Measurements from ENCODE around the gene MCM5. TPM values are rescaled to one million over a fixed set of nuclear protein-coding genes. Genes with fewer than 3 reads are reported as not detected.

Gene MCM5
- total and polyA plus RNA-seq, 2 of the 13 experiments (the other 11 are each of a cell fraction or from before 2014, with no cell fraction given), result 40.2 to 93.5 TPM

- TF ChIP-seq TRAFD1 (CRISPR knock-in tag; IDR thresholded peaks at IDR 0.05; ENCODE audit: borderline replicate concordance), result no peak
Measured at GRCh38 chr22:35393116-35394010, 6.6 kb upstream of the MCM5 start (continued).

- Histone ChIP-seq H3K4me3 (replicated peaks in 1 of 3; ENCODE audit: insufficient read depth in 1 of 3, low read depth in 2 of 3, low read length in 3 of 3) (no peak overlapping the region), H3K4me2 (ENCODE audit: low read depth, low read length) (no peak overlapping the region), H2AFZ (ENCODE audit: low read length) (no peak overlapping the region), H3K9ac (ENCODE audit: insufficient read depth, low read depth, low read length) (no peak overlapping the region), H4K20me1 (ENCODE audit: insufficient read depth, low read length) (no peaks in the 10 kb centered on the region), H3K27ac (ENCODE audit: extremely low read length, insufficient read depth, low read length) (no peak overlapping the region), H3K36me3 (replicated peaks in 1 of 2; ENCODE audit: control insufficient read depth in 1 of 2, insufficient read depth in 2 of 2, low read length in 2 of 2) (peaks cover 10 to 27% of the 10 kb centered on the region in 2 experiments; a peak in 4 of 5 replicates), H3K27me3 (ENCODE audit: control insufficient read depth in 1 of 2, insufficient read depth in 2 of 2, low read length in 2 of 2) (no peaks in the 10 kb centered on the region), H3K79me2 (ENCODE audit: insufficient read depth, low read length) (no peaks in the 10 kb centered on the region), H3K9me3 (ENCODE audit: low read length) (no peaks in the 10 kb centered on the region), H3K4me1 (ENCODE audit: insufficient read depth, low read length) (peaks cover 49% of the 10 kb centered on the region)
- no TSS peak for BruUV-seq (replicated peaks)
- in situ Hi-C loops (cut with HindIII; ENCODE audit: extremely low pct_ligation_motif_present, low pct_unique_long_range_greater_than_20kb), result no loop called here
- ChIA-PET POLR2A (interaction anchor here (0.6 kb wide), 1 partner anchor 27 kb away, joined by 4 read pairs; no protein-coding TSS in a partner anchor), CTCF (ENCODE audit: low intra/inter-chr PET ratio, low total read pairs) (no interaction called here)
- no peak for DNase-seq (ENCODE audit: low spot score)
- WGBS (ENCODE audit: low lambda C conversion rate), result 76% methylated on average over 4 of the region's 4 CpGs
- no peak for ATAC-seq
- intact Hi-C loops (cut with micrococcal nuclease; ENCODE audit: unreplicated experiment), result no loop called here
- no peak for FAIRE-seq
- no peak for TF ChIP-seq NR2F6 (IDR thresholded peaks at IDR 0.05)
- no peak for TF ChIP-seq NR2F6 (CRISPR knock-in tag; IDR thresholded peaks at IDR 0.05)
- TF ChIP-seq HNF1B (CRISPR knock-in tag; IDR thresholded peaks at IDR 0.05), result no peak
- TF ChIP-seq, protein P1, sequence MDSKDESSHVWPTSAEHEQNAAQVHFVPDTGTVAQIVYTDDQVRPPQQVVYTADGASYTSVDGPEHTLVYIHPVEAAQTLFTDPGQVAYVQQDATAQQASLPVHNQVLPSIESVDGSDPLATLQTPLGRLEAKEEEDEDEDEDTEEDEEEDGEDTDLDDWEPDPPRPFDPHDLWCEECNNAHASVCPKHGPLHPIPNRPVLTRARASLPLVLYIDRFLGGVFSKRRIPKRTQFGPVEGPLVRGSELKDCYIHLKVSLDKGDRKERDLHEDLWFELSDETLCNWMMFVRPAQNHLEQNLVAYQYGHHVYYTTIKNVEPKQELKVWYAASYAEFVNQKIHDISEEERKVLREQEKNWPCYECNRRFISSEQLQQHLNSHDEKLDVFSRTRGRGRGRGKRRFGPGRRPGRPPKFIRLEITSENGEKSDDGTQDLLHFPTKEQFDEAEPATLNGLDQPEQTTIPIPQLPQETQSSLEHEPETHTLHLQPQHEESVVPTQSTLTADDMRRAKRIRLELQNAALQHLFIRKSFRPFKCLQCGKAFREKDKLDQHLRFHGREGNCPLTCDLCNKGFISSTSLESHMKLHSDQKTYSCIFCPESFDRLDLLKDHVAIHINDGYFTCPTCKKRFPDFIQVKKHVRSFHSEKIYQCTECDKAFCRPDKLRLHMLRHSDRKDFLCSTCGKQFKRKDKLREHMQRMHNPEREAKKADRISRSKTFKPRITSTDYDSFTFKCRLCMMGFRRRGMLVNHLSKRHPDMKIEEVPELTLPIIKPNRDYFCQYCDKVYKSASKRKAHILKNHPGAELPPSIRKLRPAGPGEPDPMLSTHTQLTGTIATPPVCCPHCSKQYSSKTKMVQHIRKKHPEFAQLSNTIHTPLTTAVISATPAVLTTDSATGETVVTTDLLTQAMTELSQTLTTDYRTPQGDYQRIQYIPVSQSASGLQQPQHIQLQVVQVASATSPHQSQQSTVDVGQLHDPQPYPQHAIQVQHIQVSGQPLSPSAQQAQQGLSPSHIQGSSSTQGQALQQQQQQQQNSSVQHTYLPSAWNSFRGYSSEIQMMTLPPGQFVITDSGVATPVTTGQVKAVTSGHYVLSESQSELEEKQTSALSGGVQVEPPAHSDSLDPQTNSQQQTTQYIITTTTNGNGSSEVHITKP (CRISPR knock-in tag; IDR thresholded peaks at IDR 0.05; ENCODE audit: low read depth), result no peak
- TF ChIP-seq MLLT10 (CRISPR knock-in tag; IDR thresholded peaks at IDR 0.05), result no peak
- no peak for TF ChIP-seq ZNF740 (CRISPR knock-in tag; IDR thresholded peaks at IDR 0.05)
- TF ChIP-seq, protein P2, sequence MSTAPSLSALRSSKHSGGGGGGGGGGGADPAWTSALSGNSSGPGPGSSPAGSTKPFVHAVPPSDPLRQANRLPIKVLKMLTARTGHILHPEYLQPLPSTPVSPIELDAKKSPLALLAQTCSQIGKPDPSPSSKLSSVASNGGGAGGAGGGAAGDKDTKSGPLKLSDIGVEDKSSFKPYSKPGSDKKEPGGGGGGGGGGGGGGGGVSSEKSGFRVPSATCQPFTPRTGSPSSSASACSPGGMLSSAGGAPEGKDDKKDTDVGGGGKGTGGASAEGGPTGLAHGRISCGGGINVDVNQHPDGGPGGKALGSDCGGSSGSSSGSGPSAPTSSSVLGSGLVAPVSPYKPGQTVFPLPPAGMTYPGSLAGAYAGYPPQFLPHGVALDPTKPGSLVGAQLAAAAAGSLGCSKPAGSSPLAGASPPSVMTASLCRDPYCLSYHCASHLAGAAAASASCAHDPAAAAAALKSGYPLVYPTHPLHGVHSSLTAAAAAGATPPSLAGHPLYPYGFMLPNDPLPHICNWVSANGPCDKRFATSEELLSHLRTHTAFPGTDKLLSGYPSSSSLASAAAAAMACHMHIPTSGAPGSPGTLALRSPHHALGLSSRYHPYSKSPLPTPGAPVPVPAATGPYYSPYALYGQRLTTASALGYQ (CRISPR knock-in tag; IDR thresholded peaks at IDR 0.05), result no peak
- TF ChIP-seq PTBP1 (IDR thresholded peaks at IDR 0.05; ENCODE audit: low read depth, low read length, poor library complexity, severe bottlenecking), result no peak
- no peak for TF ChIP-seq SRSF9 (IDR thresholded peaks at IDR 0.05; ENCODE audit: borderline replicate concordance, insufficient read depth, low read depth, low read length, poor library complexity, severe bottlenecking)
- TF ChIP-seq, protein P3, sequence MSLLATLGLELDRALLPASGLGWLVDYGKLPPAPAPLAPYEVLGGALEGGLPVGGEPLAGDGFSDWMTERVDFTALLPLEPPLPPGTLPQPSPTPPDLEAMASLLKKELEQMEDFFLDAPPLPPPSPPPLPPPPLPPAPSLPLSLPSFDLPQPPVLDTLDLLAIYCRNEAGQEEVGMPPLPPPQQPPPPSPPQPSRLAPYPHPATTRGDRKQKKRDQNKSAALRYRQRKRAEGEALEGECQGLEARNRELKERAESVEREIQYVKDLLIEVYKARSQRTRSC (CRISPR knock-in tag; IDR thresholded peaks at IDR 0.05; ENCODE audit: low read depth), result no peak
Measured at GRCh38 chr22:35394011-35394312, 6.0 kb upstream of the MCM5 start.

Measured in HepG2 (cell line).